GM10266 (cell line): ENCODE measurements around the gene HSPB7.
A peak's percentile ranks its signal among the peaks of the same experiment; 100 is the strongest.

ENCODE experiments used
- DNase-seq: peaks from one replicate; pipeline ENCODE4 v3.0.0; 2012; ENCODE audit errors: extremely low spot score
- CTCF ChIP-seq: IDR thresholded peaks from 2 replicates; pipeline ENCODE4 v1.5.1; 2012; ENCODE audit warnings: mild to moderate bottlenecking, low read depth; ENCODE audit not compliant: control insufficient read depth, insufficient read depth; ENCODE audit errors: missing control alignments

HSPB7 gene

GRCh38 chr1:16014509-16015482 is 3.0 kb downstream of the HSPB7 start:
- peak; percentile 55 for DNase-seq
- no peak for TF ChIP-seq CTCF

- no peak for TF ChIP-seq CTCF
Observed at GRCh38 chr1:16013908-16014258, 4.0 kb downstream of the HSPB7 start.

GRCh38 chr1:16013220-16013907 is 4.5 kb downstream of the HSPB7 start:
- peak; percentile 79 for DNase-seq
- no peak for TF ChIP-seq CTCF

More at GRCh38 chr1:16013908-16014258, 4.0 kb downstream of the HSPB7 start:
- DNase-seq, result no peak

- DNase-seq, result peak; percentile 79
- TF ChIP-seq CTCF, result peak; percentile 2
Observed at GRCh38 chr1:16012590-16013219, 5.1 kb downstream of the HSPB7 start.

- no peak for TF ChIP-seq CTCF
- no peak for DNase-seq
Observed at GRCh38 chr1:16011936-16012589, 5.8 kb downstream of the HSPB7 start.

GRCh38 chr1:16010837-16011236 is 7.0 kb downstream of the HSPB7 start:
- no peak for TF ChIP-seq CTCF
- DNase-seq, result no peak
